ENCODE measurements around the gene TMEM18. TPM values are rescaled to one million over a fixed set of nuclear protein-coding genes. Genes with fewer than 3 reads are reported as not detected.

TMEM18 gene
- 19.3 and 24.8 TPM in 2 replicates for total RNA-seq
- long read RNA-seq, transcript TMEM18-201 (5 exons, 2,762 nt), result major isoform, 26 of 39 reads
- long read RNA-seq, partial matches to known transcripts, result 0 of 39 reads
- long read RNA-seq, other reads (novel, unspliced or antisense), result 11 of 39 reads

GRCh38 chr2:677056-677958, at the start of gene TMEM18:
Gene TMEM18 (minus strand): TSS chr2:677406. CDS start chr2:677345, 61 bp downstream.
- Mint-ChIP-seq H3K4me3 (ENCODE audit: low read depth) (peak within 1 kb of the TSS; percentile 90), H3K36me3 (ENCODE audit: insufficient read depth) (peaks cover 3% of the 10 kb centered on the region), H3K9me3 (ENCODE audit: low read depth) (no peaks in the 10 kb centered on the region), H3K27me3 (no peaks in the 10 kb centered on the region), H3K27ac (peak within 1 kb of the TSS; percentile 100), H3K4me1 (ENCODE audit: low read depth) (peaks cover 14% of the 10 kb centered on the region)
- TF ChIP-seq, protein P1, sequence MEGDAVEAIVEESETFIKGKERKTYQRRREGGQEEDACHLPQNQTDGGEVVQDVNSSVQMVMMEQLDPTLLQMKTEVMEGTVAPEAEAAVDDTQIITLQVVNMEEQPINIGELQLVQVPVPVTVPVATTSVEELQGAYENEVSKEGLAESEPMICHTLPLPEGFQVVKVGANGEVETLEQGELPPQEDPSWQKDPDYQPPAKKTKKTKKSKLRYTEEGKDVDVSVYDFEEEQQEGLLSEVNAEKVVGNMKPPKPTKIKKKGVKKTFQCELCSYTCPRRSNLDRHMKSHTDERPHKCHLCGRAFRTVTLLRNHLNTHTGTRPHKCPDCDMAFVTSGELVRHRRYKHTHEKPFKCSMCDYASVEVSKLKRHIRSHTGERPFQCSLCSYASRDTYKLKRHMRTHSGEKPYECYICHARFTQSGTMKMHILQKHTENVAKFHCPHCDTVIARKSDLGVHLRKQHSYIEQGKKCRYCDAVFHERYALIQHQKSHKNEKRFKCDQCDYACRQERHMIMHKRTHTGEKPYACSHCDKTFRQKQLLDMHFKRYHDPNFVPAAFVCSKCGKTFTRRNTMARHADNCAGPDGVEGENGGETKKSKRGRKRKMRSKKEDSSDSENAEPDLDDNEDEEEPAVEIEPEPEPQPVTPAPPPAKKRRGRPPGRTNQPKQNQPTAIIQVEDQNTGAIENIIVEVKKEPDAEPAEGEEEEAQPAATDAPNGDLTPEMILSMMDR (IDR thresholded peaks at IDR 0.05; ENCODE audit: unreplicated experiment), result peak; percentile 45
- DNase-seq (ENCODE audit: low spot score, unreplicated experiment), result no peak

DNA sequence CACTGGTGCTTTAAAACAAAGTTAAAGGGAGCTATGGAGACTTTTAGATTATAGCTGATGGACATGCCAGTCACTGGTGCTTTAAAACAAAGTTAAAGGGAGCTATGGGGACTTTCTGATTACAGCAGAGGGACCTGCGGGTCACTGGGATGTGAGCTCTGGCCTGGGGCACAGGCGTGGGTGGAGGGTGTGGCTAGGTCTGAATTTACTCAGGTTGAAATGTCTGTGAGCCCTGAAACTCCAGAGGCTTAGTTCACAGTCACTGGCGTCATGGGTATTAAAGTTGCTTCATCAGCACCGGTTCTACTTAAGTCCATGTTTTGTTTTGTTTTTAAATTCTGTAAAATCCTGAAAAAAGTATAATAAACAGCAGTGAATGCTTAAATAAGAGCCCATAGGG, 49.0 kb upstream of the TMEM18 start:
- Mint-ChIP-seq H3K27ac (no peak overlapping the region), H3K9me3 (ENCODE audit: low read depth) (no peaks in the 10 kb centered on the region), H3K4me3 (ENCODE audit: low read depth) (no peak overlapping the region), H3K4me1 (ENCODE audit: low read depth) (peaks cover 9% of the 10 kb centered on the region), H3K36me3 (ENCODE audit: insufficient read depth) (no peaks in the 10 kb centered on the region), H3K27me3 (peaks cover 10% of the 10 kb centered on the region)
- TF ChIP-seq, protein P1 (IDR thresholded peaks at IDR 0.05; ENCODE audit: unreplicated experiment), result no peak
- DNase-seq (ENCODE audit: low spot score, unreplicated experiment), result no peak

DNA sequence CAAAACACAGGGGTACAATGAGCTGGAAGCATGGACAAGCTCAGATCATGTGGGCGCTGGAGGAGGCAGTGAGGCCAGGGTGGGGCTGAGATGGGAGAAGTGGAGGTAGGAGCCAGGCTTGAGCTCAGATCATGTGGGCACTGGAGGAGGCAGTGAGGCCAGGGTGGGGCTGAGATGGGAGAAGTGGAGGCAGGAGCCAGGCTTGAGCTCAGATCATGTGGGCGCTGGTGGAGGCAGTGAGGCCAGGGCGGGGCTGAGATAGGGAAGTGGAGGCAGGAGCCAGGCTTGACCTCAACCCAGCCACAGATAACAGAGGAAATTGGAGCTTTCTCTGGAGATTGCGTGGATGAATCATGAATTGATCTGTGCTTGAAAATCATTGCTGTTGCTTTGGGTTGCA, 48.3 kb upstream of the TMEM18 start:
- Mint-ChIP-seq H3K27ac (no peak overlapping the region), H3K9me3 (ENCODE audit: low read depth) (no peaks in the 10 kb centered on the region), H3K36me3 (ENCODE audit: insufficient read depth) (no peaks in the 10 kb centered on the region), H3K4me1 (ENCODE audit: low read depth) (peaks cover 9% of the 10 kb centered on the region), H3K4me3 (ENCODE audit: low read depth) (no peak overlapping the region), H3K27me3 (peaks cover 13% of the 10 kb centered on the region)
- DNase-seq (ENCODE audit: low spot score, unreplicated experiment), result no peak
- TF ChIP-seq, protein P1 (IDR thresholded peaks at IDR 0.05; ENCODE audit: unreplicated experiment), result no peak

DNA sequence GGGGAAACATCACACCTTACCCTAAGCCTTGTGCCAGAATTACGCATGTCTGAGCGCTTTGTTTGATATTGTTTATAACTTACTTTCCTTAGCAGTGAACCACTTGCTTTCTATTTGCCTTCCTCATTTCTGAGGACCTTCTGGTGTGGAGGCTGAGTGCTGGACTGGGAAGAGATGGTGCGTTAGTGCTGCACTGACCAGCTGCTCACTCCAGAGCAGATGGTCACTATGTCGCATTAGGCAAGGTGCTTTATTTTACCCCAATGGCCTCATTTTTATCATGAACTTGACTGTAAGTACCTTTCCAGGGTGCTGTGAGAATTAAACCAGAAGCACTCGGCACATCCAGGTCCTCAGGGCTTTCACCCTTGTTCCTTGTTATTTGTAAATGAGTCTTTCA, 46.6 kb upstream of the TMEM18 start:
- H3K27me3 Mint-ChIP-seq, result peaks cover 16% of the 10 kb centered on the region
- TF ChIP-seq, protein P1 (IDR thresholded peaks at IDR 0.05; ENCODE audit: unreplicated experiment), result no peak
- H3K36me3 Mint-ChIP-seq (ENCODE audit: insufficient read depth), result no peaks in the 10 kb centered on the region
- no peak overlapping the region for H3K27ac Mint-ChIP-seq
- DNase-seq (ENCODE audit: low spot score, unreplicated experiment), result no peak
- no peak overlapping the region for H3K4me3 Mint-ChIP-seq (ENCODE audit: low read depth)
- peaks cover 9% of the 10 kb centered on the region for H3K4me1 Mint-ChIP-seq (ENCODE audit: low read depth)
- H3K9me3 Mint-ChIP-seq (ENCODE audit: low read depth), result no peaks in the 10 kb centered on the region

GRCh38 chr2:720842-721241, 43.6 kb upstream of the TMEM18 start:
- Mint-ChIP-seq H3K36me3 (ENCODE audit: insufficient read depth) (no peaks in the 10 kb centered on the region), H3K27ac (no peak overlapping the region), H3K4me3 (ENCODE audit: low read depth) (no peak overlapping the region), H3K9me3 (ENCODE audit: low read depth) (no peaks in the 10 kb centered on the region), H3K4me1 (ENCODE audit: low read depth) (peaks cover 9% of the 10 kb centered on the region), H3K27me3 (peaks cover 16% of the 10 kb centered on the region)
- DNase-seq (ENCODE audit: low spot score, unreplicated experiment), result no peak
- TF ChIP-seq, protein P1 (IDR thresholded peaks at IDR 0.05; ENCODE audit: unreplicated experiment), result no peak

Measured in progenitor cell of endocrine pancreas (in vitro differentiated cells).